Measurements from ENCODE around the gene DCTD. TPM values are rescaled to one million over a fixed set of nuclear protein-coding genes. Genes with fewer than 3 reads are reported as not detected.

The DCTD gene
- total and polyA plus RNA-seq, 8 donors: 28.0 to 65.2 (median 45.4) TPM

DNA sequence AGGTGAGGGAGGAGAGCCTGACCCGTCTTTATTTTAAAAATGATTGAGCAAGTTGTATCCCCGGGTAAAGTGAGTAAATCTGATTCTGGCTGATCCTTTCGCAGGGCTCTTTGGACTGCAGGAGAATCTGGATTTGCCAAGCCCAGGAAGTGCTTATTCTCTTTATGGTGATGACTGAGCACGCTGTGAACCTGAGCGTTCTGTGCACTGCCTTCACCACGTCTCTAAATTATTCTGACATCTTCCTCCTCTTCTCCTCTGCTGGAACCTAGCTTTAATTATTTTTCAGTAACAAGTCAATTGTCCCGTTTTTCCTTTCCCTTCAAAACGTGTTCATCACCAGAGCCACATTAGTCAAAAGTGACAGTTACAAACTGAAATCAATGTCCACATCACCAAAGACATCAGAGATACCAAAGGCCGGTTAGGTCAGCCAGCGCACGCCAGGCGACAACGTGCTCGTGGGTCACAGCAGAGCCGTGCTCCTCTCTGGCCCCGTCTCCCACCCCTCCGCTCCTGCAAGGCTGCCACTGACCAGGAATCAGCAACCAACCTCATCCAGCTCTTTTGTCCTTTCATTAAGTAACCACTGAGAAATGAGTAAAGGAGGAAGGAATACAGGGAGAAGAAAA is 74.3 kb downstream of the DCTD start:
- no peak for DNase-seq
- Histone ChIP-seq H3K27ac (no peak overlapping the region), H3K36me3 (no peaks in the 10 kb centered on the region), H3K9me3 (no peaks in the 10 kb centered on the region), H3K4me1 (no peaks in the 10 kb centered on the region), H3K27me3 (no peaks in the 10 kb centered on the region), H3K4me3 (no peak overlapping the region)
- FAIRE-seq: no peak
- TF ChIP-seq, protein P1, sequence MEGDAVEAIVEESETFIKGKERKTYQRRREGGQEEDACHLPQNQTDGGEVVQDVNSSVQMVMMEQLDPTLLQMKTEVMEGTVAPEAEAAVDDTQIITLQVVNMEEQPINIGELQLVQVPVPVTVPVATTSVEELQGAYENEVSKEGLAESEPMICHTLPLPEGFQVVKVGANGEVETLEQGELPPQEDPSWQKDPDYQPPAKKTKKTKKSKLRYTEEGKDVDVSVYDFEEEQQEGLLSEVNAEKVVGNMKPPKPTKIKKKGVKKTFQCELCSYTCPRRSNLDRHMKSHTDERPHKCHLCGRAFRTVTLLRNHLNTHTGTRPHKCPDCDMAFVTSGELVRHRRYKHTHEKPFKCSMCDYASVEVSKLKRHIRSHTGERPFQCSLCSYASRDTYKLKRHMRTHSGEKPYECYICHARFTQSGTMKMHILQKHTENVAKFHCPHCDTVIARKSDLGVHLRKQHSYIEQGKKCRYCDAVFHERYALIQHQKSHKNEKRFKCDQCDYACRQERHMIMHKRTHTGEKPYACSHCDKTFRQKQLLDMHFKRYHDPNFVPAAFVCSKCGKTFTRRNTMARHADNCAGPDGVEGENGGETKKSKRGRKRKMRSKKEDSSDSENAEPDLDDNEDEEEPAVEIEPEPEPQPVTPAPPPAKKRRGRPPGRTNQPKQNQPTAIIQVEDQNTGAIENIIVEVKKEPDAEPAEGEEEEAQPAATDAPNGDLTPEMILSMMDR (IDR thresholded peaks at IDR 0.05): no peak
- no peak for ATAC-seq
- intact Hi-C loops (cut with DNase I): no loop called here
- 36 to 39% methylated on average over 17 of the region's 17 CpGs for WGBS, 2 donors

DNA sequence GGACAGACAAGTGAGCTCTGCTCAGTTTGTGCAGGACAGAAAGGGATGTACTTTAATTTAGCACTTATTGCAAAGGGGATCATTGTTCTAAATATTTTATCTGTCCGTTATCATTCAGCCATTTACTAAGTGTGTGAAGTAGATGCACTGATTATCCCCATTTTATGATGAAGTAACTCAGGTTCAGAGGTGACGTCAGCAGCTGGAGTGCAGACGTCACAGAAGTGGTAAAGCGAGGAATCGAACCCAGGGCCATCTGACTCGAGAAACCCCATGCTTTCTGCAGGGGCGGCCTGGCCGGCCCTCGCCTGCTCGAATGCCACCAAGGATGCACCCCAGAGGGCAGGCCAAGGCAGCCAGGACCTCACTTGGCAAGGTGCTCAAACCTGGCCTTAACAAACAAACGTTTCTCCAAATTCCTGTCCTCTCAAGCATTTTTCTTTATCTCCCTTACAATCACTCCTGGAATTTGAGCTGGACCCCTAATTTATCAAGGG is 75.0 kb downstream of the DCTD start:
- no peaks in the 10 kb centered on the region for H3K9me3 ChIP-seq
- 57 to 66% methylated on average over 11 of the region's 11 CpGs for WGBS, 2 donors
- FAIRE-seq (no peak), DNase-seq (no peak), ATAC-seq (no peak)
- no peak overlapping the region for H3K4me3 ChIP-seq
- no peaks in the 10 kb centered on the region for H3K36me3 ChIP-seq
- intact Hi-C loops (cut with DNase I): no loop called here
- no peaks in the 10 kb centered on the region for H3K27me3 ChIP-seq
- no peaks in the 10 kb centered on the region for H3K4me1 ChIP-seq
- TF ChIP-seq, protein P1 (IDR thresholded peaks at IDR 0.05): no peak
- H3K27ac ChIP-seq: no peak overlapping the region

DNA sequence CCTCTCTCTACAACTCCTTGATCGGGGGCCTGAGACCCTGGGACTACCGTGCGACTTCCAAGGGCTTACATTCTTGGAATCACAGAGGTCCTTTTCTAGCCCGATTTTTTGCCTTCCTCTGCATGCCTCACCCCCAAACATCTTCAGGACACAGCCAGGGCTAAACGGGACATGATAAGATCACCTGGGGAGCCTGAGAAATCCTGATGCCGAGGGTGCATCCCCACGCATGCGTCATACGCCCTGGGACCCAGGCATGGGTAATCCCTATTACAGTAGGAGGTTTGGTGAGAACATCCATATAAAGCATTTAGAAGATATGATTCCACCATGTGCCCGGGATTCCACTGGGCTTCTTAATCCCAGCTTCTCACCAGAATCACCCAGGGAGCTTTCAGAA is 77.1 kb downstream of the DCTD start:
- H3K27me3 ChIP-seq: no peaks in the 10 kb centered on the region
- H3K4me1 ChIP-seq: no peaks in the 10 kb centered on the region
- H3K36me3 ChIP-seq: no peaks in the 10 kb centered on the region
- TF ChIP-seq, protein P1 (IDR thresholded peaks at IDR 0.05): no peak
- intact Hi-C loops (cut with DNase I): no loop called here
- no peak for ATAC-seq
- no peak for DNase-seq
- H3K27ac ChIP-seq: no peak overlapping the region
- FAIRE-seq: no peak
- WGBS, 2 donors: 84 to 89% methylated on average over 10 of the region's 10 CpGs
- no peaks in the 10 kb centered on the region for H3K9me3 ChIP-seq
- no peak overlapping the region for H3K4me3 ChIP-seq

Other genes starting within 250 kb of the DCTD start
- gene WWC2, start 181.9 kb upstream of the DCTD start, total RNA-seq: 10 to 100 TPM; 13.9 to 27.5 (median 18.3) TPM
- gene WWC2, start 181.9 kb upstream of the DCTD start, polyA plus RNA-seq: 1 to 10 TPM; 4.4 to 6.6 TPM

Data from pancreas (tissue), 10 donors.